HUES64 (cell line): ENCODE results near the gene MAP2K5.
"Not testable (repeated sequence)": the region's sequence is repeated elsewhere in the genome, so short reads cannot be mapped to it uniquely, and the experiment has no call there.

ENCODE experiments used
- H3K27ac ChIP-seq: 2 replicates; pipeline ENCODE4 v1.7.0; 2013; ENCODE audit warnings: low read depth, low read length, inconsistent platforms
- H3K27me3 ChIP-seq: 2 replicates; pipeline ENCODE4 v1.6.1; 2013; ENCODE audit warnings: mild to moderate bottlenecking, low read length; ENCODE audit not compliant: insufficient read depth
- H3K36me3 ChIP-seq: 2 replicates; pipeline ENCODE4 v1.6.1; 2013; ENCODE audit warnings: mild to moderate bottlenecking, low read length; ENCODE audit not compliant: insufficient read depth
- H3K4me1 ChIP-seq: 2 replicates; pipeline ENCODE4 v1.6.1; 2013; ENCODE audit warnings: mild to moderate bottlenecking, low read length, moderate library complexity; ENCODE audit not compliant: insufficient read depth
- H3K4me3 ChIP-seq: 2 replicates; pipeline ENCODE4 v1.5.1; 2013; ENCODE audit warnings: mild to moderate bottlenecking, low read length, moderate library complexity
- H3K9ac ChIP-seq: 2 replicates; pipeline ENCODE4 v1.6.1; 2013; ENCODE audit warnings: mild to moderate bottlenecking, low read depth, low read length
- H3K9me3 ChIP-seq: 2 replicates; pipeline ENCODE4 v1.6.1; 2013; ENCODE audit warnings: low read depth, low read length; ENCODE audit not compliant: insufficient read depth
- WGBS: fragments of 150-250, 120-280 bp; methylation state at CpG from one replicate; pipeline ENCODE4 v1.1.7; 2013; ENCODE audit warnings: missing lambda C conversion rate; 5-methylcytosine and 5-hydroxymethylcytosine counted together

Gene MAP2K5

DNA sequence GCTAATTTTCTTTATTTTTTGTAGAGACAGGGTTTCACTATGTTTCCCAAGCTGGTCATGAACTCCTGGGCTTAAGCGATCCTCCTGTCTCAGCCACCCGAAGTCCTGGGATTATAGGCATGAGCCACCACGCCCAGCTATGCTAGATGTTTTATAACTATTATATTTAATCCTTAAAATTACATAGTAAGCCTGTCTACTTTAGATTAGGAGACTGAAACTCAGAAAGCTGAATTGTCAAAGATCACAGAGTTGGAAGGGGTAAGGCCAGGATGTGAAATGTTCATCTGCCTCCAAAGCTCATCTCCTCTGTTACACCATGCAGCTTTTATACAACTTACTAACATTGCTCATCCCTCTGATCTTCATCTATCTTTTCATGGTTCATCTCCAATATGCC lies 89.8 kb downstream of the MAP2K5 start:
- no peaks in the 10 kb centered on the region for H3K36me3 ChIP-seq
- no peaks in the 10 kb centered on the region for H3K27me3 ChIP-seq
- H3K9me3 ChIP-seq, result peaks cover 4% of the 10 kb centered on the region; the same call in 1 of the 2 replicates
- WGBS, result 100% methylated on average over 2 of the region's 3 CpGs
- H3K9ac ChIP-seq, result no peak overlapping the region
- no peak overlapping the region for H3K4me3 ChIP-seq
- peaks cover 11% of the 10 kb centered on the region; the same call in 1 of the 2 replicates for H3K4me1 ChIP-seq
- H3K27ac ChIP-seq, result no peak overlapping the region

DNA sequence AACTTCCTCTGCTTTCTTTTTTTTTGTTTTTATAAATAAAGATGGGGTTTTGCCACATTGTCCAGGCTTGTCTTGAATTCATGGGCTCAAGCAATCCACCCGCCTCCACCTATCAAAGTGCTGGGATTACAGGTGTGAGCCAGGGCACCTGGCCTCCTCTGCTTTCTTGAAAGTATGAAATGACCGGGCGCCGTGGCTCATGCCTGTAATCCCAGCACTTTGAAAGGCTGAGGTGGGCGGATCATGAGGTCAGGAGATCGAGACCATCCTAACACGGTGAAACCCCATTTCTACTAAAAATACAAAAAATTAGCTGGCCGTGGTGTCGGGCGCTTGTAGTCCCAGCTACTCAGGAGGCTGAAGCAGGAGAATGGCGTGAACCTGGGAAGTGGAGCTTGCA lies 93.4 kb downstream of the MAP2K5 start:
- not testable (repeated sequence) for H3K4me3 ChIP-seq, H3K4me1 ChIP-seq, H3K27me3 ChIP-seq, H3K9me3 ChIP-seq, H3K9ac ChIP-seq, H3K36me3 ChIP-seq, H3K27ac ChIP-seq
- 93% methylated on average over 11 of the region's 11 CpGs for WGBS

DNA sequence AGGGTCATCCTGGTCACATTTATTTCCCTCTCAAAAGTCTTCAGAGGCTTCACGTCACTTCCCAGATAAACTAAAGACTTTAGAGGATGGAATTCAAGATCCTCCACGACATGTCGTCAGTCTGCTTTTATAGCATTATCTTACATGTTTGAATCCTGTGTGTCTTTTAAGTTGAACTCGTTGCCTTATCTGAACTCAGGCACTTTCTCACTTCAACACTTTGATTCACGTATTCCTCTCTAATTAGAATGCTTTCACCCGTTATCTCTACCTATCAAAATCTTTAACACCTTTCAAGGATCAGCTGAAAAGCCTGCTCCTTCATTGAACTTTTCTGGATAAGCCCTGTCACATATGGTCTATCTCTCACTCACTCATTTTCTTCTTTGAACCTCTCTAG lies 97.1 kb downstream of the MAP2K5 start:
- Histone ChIP-seq H3K4me1 (peaks cover 6% of the 10 kb centered on the region; the same call in 1 of the 2 replicates), H3K4me3 (no peak overlapping the region), H3K27me3 (no peaks in the 10 kb centered on the region), H3K36me3 (no peaks in the 10 kb centered on the region), H3K9ac (no peak overlapping the region), H3K27ac (no peak overlapping the region), H3K9me3 (no peaks in the 10 kb centered on the region)
- WGBS, result 86% methylated on average over 6 of the region's 6 CpGs

DNA sequence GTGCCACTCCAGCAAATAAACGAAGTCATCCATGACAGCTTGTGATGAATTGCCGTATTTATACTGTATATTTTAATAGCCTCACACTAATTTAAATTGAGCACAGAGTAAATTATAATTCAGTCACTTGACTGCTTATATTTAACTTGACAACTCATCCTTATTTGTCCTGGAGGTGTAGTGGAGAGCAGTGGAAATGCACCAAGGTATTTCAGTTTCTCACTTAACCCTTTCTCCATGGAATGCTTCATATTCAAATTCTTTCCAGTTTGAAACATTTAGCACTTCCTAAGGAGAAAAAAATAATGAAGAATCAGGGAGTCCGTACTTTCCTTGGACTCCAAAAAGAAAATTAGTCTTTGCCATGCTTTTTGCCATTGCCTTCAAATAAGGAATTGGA lies 99.0 kb downstream of the MAP2K5 start:
- Histone ChIP-seq H3K27me3 (no peaks in the 10 kb centered on the region), H3K4me1 (peaks cover 4% of the 10 kb centered on the region; the same call in 1 of the 2 replicates), H3K9me3 (no peaks in the 10 kb centered on the region), H3K36me3 (no peaks in the 10 kb centered on the region), H3K27ac (no peak overlapping the region), H3K4me3 (no peak overlapping the region), H3K9ac (no peak overlapping the region)
- 96% methylated on average over 2 of the region's 3 CpGs for WGBS

DNA sequence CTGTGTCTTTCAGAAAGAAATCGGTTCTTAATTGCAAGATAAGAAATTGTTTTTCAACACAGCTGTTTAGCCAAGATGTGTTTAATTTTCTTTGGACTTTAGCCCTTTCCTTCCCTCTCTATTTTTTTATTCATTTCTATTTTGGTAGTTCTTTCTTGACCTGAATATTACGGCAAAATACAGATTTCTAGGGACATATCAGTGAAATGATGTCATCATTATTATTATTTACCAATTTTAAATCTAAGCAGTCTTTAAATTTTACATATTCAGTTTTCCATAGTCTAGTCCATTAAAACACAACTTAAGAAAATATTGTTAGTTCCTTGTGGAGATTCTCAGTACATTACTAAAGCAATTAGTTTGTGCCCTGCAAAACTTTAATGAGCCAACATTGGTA lies 104.3 kb downstream of the MAP2K5 start:
- Histone ChIP-seq H3K9me3 (no peaks in the 10 kb centered on the region), H3K9ac (no peak overlapping the region), H3K36me3 (0 out of 2 replicates have a peak, but pooled peaks cover 2% of the 10 kb centered on the region), H3K27ac (no peak overlapping the region), H3K27me3 (no peaks in the 10 kb centered on the region), H3K4me1 (peaks cover 5% of the 10 kb centered on the region; the same call in 1 of the 2 replicates), H3K4me3 (no peak overlapping the region)
- 100% methylated on average over 1 of the region's 2 CpGs for WGBS

DNA sequence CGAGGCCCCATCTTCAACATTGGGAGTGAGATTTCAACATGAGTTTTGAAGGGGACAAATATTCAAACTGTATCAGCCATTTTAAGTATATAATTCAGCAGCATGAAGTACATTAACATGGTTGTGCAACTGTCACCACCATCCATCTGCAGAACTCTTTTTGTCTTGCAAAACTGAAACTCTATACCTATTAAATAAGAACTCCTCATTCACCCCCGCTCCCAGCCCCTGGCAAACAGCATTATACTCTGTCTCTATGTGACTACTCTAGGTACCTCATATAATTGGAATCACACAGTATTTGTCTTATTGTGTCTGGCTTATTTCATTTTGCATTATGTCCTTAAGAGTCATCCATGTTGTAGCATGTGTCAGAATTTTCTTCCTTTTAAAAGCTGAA lies 110.1 kb downstream of the MAP2K5 start:
- 0 out of 2 replicates have a peak, but pooled peaks cover 2% of the 10 kb centered on the region for H3K36me3 ChIP-seq
- WGBS, result 95% methylated on average over 2 of the region's 2 CpGs

DNA sequence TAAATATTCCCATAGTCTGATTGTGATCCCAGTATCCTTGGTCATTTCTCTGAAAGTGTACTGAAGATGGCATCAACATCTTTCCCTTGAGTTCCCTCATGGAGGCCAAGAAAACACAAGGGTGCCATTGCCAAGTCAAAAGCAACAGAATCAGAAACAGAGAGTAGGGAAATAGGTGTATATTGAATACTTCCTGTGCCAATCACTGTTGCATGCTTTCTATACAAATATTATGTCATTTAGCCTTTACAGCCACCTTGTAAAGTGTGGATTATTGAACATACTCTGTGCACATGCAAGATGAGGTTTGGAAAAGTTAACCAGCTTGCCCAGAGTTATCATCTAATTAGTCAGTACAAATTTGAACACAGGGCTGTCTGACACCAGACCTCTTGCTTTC lies 117.9 kb downstream of the MAP2K5 start:
- no peaks in the 10 kb centered on the region for H3K27me3 ChIP-seq
- no peaks in the 10 kb centered on the region for H3K4me1 ChIP-seq
- H3K36me3 ChIP-seq, result no peaks in the 10 kb centered on the region
- no peak overlapping the region for H3K9ac ChIP-seq
- H3K27ac ChIP-seq, result no peak overlapping the region
- H3K9me3 ChIP-seq, result no peaks in the 10 kb centered on the region
- no peak overlapping the region for H3K4me3 ChIP-seq

More for the DNA sequence above, 110.1 kb downstream of the MAP2K5 start:
- H3K9me3 ChIP-seq, result peaks cover 11% of the 10 kb centered on the region; the same call in 1 of the 2 replicates
- H3K4me3 ChIP-seq, result no peak overlapping the region
- H3K27me3 ChIP-seq, result no peaks in the 10 kb centered on the region
- no peak overlapping the region for H3K9ac ChIP-seq
- H3K27ac ChIP-seq, result no peak overlapping the region
- peaks cover 11% of the 10 kb centered on the region; the same call in 1 of the 2 replicates for H3K4me1 ChIP-seq

DNA sequence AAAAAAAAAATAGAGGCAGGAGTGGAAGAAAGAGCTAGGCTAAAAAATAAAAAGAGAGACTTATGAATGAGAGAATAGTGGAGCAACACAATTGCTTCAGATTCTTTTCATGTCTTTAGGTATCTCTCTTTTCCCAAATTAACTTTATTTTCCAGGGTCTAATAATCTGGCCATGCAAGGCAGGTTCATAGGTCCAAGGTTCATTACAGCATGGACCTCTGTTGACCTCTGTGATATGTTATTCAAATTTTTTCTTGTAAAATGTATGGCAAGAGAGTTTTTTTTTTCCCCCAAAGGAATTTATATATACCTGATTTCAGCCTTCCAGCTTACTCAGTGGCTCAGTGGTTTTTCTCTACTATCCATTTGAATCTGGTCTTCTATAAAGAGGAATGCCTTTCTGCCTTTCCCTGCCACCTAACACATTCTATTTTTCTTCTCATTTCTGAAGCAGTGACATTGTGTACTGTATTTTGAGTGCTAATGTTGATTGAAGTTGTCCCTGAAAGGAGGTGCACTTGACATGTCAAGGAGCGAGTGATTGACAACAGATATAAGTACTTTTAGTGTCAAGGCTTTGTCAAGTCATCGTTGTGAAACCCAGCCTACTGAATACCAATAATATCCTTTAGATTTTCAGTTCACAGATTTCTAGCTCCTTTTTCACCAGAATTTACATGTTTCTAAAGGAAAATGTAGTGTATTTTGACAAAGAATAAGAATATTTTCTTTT lies 118.5 kb downstream of the MAP2K5 start:
- Histone ChIP-seq H3K4me1 (no peaks in the 10 kb centered on the region), H3K9me3 (no peaks in the 10 kb centered on the region), H3K9ac (no peak overlapping the region), H3K4me3 (no peak overlapping the region), H3K36me3 (no peaks in the 10 kb centered on the region), H3K27ac (no peak overlapping the region), H3K27me3 (no peaks in the 10 kb centered on the region)
- WGBS, result 98% methylated on average over 2 of the region's 2 CpGs

DNA sequence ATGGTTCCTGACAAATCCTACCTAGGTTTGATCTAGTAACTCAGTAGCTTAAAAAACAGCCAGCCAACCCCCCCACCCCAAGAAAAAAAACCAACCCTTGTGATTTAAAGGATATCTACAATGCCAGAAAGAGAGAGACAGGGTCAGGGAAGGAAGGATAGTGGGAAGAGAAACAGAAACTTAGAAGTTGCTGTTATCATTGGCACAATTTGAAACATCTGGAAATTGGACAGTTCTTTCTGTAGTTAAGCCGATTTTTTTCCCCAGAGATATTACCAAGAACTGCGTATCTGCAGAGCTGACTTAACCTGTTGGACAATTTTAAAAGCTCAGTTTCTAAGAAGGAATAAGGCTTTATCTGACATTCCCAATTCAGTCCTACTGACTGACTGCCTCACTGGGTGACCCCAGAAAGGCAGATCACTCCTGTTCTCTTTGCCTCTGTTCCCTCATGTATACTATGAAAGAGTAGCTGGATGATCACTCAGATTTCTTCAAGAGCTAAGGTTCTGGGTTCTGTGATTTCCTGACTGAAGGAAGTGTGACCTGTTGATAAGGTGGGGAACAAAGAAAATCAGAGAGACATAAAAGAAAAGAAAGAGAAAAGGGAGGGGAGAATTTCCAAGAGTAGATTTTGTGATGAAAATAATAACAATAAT lies 128.3 kb downstream of the MAP2K5 start:
- no peak overlapping the region for H3K4me3 ChIP-seq
- H3K36me3 ChIP-seq, result no peaks in the 10 kb centered on the region
- H3K9ac ChIP-seq, result no peak overlapping the region
- H3K4me1 ChIP-seq, result no peaks in the 10 kb centered on the region
- 82% methylated on average over 2 of the region's 2 CpGs for WGBS
- H3K27me3 ChIP-seq, result no peaks in the 10 kb centered on the region
- no peaks in the 10 kb centered on the region for H3K9me3 ChIP-seq
- H3K27ac ChIP-seq, result no peak overlapping the region

DNA sequence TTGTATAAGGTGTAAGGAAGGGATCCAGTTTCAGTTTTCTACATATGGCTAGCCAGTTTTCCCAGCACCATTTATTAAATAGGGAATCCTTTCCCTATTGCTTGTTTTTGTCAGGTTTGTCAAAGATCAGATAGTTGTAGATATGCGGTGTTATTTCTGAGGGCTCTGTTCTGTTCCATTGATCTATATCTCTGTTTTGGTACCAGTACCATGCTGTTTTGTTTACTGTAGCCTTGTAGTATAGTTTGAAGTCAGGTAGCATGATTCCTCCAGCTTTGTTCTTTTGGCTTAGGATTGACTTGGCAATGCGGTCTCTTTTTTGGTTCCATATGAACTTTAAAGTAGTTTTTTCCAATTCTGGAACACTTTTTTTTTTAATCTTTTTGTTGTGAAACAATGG lies 130.3 kb downstream of the MAP2K5 start:
- 91% methylated on average over 1 of the region's 2 CpGs for WGBS
- not testable (repeated sequence) for H3K4me3 ChIP-seq, H3K27ac ChIP-seq, H3K36me3 ChIP-seq, H3K4me1 ChIP-seq, H3K9ac ChIP-seq, H3K27me3 ChIP-seq, H3K9me3 ChIP-seq

DNA sequence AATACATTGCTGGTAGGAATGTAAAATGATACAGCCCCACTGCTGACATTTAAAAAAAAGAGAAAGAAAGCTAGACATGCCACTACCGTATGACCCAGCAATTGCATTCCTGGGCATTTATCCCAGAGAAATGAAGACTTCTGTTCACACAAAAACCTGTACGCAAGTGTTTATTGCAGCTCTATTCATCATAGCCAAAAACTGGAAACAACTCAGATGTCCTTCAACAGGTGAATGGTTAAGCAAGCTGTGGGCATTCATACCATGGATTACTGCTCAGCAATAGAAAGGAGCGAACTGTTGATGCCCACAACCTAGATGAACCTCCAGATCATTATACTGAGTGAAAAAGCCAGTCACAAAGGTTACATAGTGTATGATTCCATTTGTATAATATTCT lies 132.5 kb downstream of the MAP2K5 start:
- WGBS, result 96% methylated on average over 3 of the region's 3 CpGs
- Histone ChIP-seq H3K9me3 (no peaks in the 10 kb centered on the region), H3K27me3 (no peaks in the 10 kb centered on the region)

More for the DNA sequence above, 132.5 kb downstream of the MAP2K5 start:
- Histone ChIP-seq H3K27ac (no peak overlapping the region), H3K9ac (no peak overlapping the region), H3K4me3 (no peak overlapping the region), H3K36me3 (no peaks in the 10 kb centered on the region), H3K4me1 (no peaks in the 10 kb centered on the region)
